K562 treated with DMSO at 1 percent for 48 hours (cell line): ENCODE measurements around the gene ALOX15. TPM values are rescaled to one million over a fixed set of nuclear protein-coding genes. Genes with fewer than 3 reads are reported as not detected.

Experiments used
- total RNA-seq: library from RNA; unstranded; fragments of 300-600 nt; gene quantifications from 2 replicates; pipeline ENCODE4 v1.2.3, GENCODE V29; 2022; ENCODE audit warnings: low replicate concordance; ENCODE audit errors: extremely low read depth

ALOX15 gene
- total RNA-seq, result not detected in 2 replicates

GRCh38 chr17:4641297-4642195 lies at the start of gene ALOX15:
TSS of gene ALOX15 (minus strand) at chr17:4641678. CDS start at chr17:4641651, 27 bp downstream.

GRCh38 chr17:4584101-4584916 lies 57.2 kb downstream of the ALOX15 start, which contains the start of gene SMTNL2:
TSS of gene SMTNL2 (plus strand) at chr17:4584529. CDS start at chr17:4584606, 77 bp downstream.

Other genes with a start within 250 kb of the ALOX15 start
- not detected in 2 replicates for gene SPNS3, start 207.7 kb downstream of the ALOX15 start, total RNA-seq
- not detected in 2 replicates for gene SPNS2, start 142.8 kb downstream of the ALOX15 start, total RNA-seq
- not detected in 2 replicates for gene MYBBP1A, start 86.3 kb downstream of the ALOX15 start, total RNA-seq
- not detected in 2 replicates for gene GGT6, start 81.1 kb downstream of the ALOX15 start, total RNA-seq
- not detected in 2 replicates for gene SMTNL2, start 57.1 kb downstream of the ALOX15 start, total RNA-seq
- not detected in 2 replicates for gene PELP1, start 62.5 kb upstream of the ALOX15 start, total RNA-seq
- gene ARRB2, start 69.0 kb upstream of the ALOX15 start, total RNA-seq, result not detected in 2 replicates
- not detected in 2 replicates for gene MED11, start 89.8 kb upstream of the ALOX15 start, total RNA-seq
- gene ZMYND15, start 98.2 kb upstream of the ALOX15 start, total RNA-seq, result not detected in 2 replicates
- gene CXCL16, start 98.2 kb upstream of the ALOX15 start, total RNA-seq, result not detected in 2 replicates
- not detected in 2 replicates for gene TM4SF5, start 130.2 kb upstream of the ALOX15 start, total RNA-seq
- not detected in 2 replicates for gene VMO1, start 144.7 kb upstream of the ALOX15 start, total RNA-seq
- gene GLTPD2, start 147.3 kb upstream of the ALOX15 start, total RNA-seq, result not detected in 2 replicates
- not detected in 2 replicates for gene PSMB6, start 154.5 kb upstream of the ALOX15 start, total RNA-seq
- not detected in 2 replicates for gene PLD2, start 165.5 kb upstream of the ALOX15 start, total RNA-seq
- not detected in 2 replicates for gene MINK1, start 191.7 kb upstream of the ALOX15 start, total RNA-seq